Prostate gland (tissue), 2 donors: ENCODE measurements around the gene KCNS1. TPM values are rescaled to one million over a fixed set of nuclear protein-coding genes. Genes with fewer than 3 reads are reported as not detected.

ENCODE experiments used
- DNase-seq: peaks from one replicate; pipeline ENCODE4 v3.0.0-alpha.2; 2019; ENCODE audit warnings: low spot score
- H3K27ac ChIP-seq, 2 donors: fragments of 200-600 bp; sonication (generic); 2 replicates each; pipeline ENCODE4 v1.5.1; 2017 to 2019
- H3K27me3 ChIP-seq: fragments of 200-600 bp; sonication (generic); replicated peaks from 2 replicates; pipeline ENCODE4 v1.5.1; 2019; ENCODE audit not compliant: insufficient read depth
- H3K36me3 ChIP-seq, 2 donors: fragments of 200-600 bp; sonication (generic); 1 replicate in 1 of 2; 2 replicates in 1 of 2; pipeline versions ENCODE4 v1.5.1 to v1.8.1; 2017 to 2019
- H3K4me1 ChIP-seq: fragments of 200-600 bp; sonication (generic); replicated peaks from 2 replicates; pipeline ENCODE4 v1.5.1; 2019
- H3K4me3 ChIP-seq, 2 donors: fragments of 200-600 bp; sonication (generic); 2 replicates each; pipeline ENCODE4 v1.5.1; 2017 to 2019
- H3K9me3 ChIP-seq: fragments of 200-600 bp; sonication (generic); 2 replicates; pipeline ENCODE4 v1.5.1; 2017
- POLR2A ChIP-seq: fragments of 450-650 bp; IDR thresholded peaks from one replicate; pipeline ENCODE4 v1.6.1; 2016; ENCODE audit warnings: antibody characterized with exemption, mild to moderate bottlenecking
- POLR2AphosphoS5 ChIP-seq: sonication (generic); formaldehyde crosslinking; IDR thresholded peaks from one replicate; pipeline ENCODE4 v1.6.1; 2017; ENCODE audit warnings: antibody characterized with exemption
- WGBS: methylation state at CpG from one replicate; pipeline ENCODE4 v1.1.5; 2018; 5-methylcytosine and 5-hydroxymethylcytosine counted together
- intact Hi-C: fragments of 100-400 bp; cut with DNase I; formaldehyde crosslinking; loops from one replicate; pipeline ENCODE4 v1.14.2; 2022
- total RNA-seq, 2 donors: library from RNA; depleted of rRNA; stranded (reverse); fragments of >200 nt; gene quantifications; one replicate each; pipeline ENCODE4 v1.1.0, GENCODE V29; 2016
- TF ChIP-seq, protein P1 (sequence below), 4 experiments: fragments of 200-600 bp in 2 of 4; fragments of 450-650 bp in 2 of 4; sonication (generic) in 2 of 4; IDR thresholded peaks; 1 replicate in 3 of 4; 2 replicates in 1 of 4; pipeline ENCODE4 v1.5.1; 2016 to 2019; ENCODE audit warnings: antibody characterized with exemption in 4 of 4, mild to moderate bottlenecking in 2 of 4, moderate library complexity in 2 of 4

Gene KCNS1
- total RNA-seq, 2 donors from 2014 or later = 0.09 to 4.7 TPM

DNA sequence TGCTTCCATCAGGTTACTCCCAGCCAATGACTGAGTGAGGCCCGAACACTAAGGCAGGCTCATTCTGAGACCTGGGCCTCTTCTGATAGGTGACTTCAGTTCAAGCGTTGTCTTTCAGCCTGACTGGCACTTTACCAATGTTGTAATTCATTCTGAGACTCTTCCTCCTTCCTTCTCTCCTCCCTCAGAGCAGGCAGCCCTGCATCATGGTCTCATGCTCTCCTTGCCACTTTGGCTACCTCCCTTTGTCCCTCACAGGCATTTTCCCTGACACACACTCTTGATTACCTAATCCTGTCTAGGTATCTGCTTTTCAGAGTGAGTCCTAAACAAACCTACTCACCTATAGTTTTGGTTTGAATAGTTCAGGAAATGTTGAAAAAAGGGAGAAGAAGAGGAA, 36.0 kb upstream of the KCNS1 start:
- intact Hi-C loops = no loop called here
- 74% methylated on average over 2 of the region's 2 CpGs for WGBS

DNA sequence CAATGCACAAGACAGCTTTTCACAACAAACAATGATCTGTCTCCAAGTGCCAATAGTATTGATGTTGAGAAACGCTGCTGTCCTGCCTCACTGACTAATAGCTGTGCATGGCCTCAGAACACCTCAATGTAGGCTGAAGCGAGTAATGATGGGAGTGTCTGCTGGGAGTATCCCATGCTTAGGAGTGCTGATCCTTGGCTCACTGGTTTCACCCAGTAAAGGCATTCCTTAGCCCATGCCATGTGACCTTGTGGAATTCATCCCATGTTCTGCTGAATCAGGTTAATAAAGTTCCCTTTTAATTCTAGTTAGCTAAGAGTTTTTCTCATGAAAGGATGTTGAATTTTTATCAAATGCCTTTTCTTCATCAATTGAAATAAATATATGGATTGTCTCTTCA, 27.2 kb upstream of the KCNS1 start:
- WGBS = 54% methylated on average over 2 of the region's 2 CpGs
- Histone ChIP-seq H3K27ac (no peak overlapping the region), H3K4me3 (no peak overlapping the region), H3K27me3 (no peaks in the 10 kb centered on the region), H3K4me1 (no peaks in the 10 kb centered on the region), H3K9me3 (no peaks in the 10 kb centered on the region), H3K36me3 (no peaks in the 10 kb centered on the region)
- intact Hi-C loops = no loop called here
- no peak for DNase-seq
- no peak for TF ChIP-seq POLR2AphosphoS5
- TF ChIP-seq, protein P1, sequence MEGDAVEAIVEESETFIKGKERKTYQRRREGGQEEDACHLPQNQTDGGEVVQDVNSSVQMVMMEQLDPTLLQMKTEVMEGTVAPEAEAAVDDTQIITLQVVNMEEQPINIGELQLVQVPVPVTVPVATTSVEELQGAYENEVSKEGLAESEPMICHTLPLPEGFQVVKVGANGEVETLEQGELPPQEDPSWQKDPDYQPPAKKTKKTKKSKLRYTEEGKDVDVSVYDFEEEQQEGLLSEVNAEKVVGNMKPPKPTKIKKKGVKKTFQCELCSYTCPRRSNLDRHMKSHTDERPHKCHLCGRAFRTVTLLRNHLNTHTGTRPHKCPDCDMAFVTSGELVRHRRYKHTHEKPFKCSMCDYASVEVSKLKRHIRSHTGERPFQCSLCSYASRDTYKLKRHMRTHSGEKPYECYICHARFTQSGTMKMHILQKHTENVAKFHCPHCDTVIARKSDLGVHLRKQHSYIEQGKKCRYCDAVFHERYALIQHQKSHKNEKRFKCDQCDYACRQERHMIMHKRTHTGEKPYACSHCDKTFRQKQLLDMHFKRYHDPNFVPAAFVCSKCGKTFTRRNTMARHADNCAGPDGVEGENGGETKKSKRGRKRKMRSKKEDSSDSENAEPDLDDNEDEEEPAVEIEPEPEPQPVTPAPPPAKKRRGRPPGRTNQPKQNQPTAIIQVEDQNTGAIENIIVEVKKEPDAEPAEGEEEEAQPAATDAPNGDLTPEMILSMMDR (IDR thresholded peaks at IDR 0.05) = no peak
- no peak for TF ChIP-seq POLR2A

More for the DNA sequence above, 36.0 kb upstream of the KCNS1 start:
- TF ChIP-seq POLR2A (no peak), POLR2AphosphoS5 (no peak)
- TF ChIP-seq, protein P1 (IDR thresholded peaks at IDR 0.05) = no peak
- no peaks in the 10 kb centered on the region for H3K36me3 ChIP-seq
- DNase-seq = no peak
- no peaks in the 10 kb centered on the region for H3K27me3 ChIP-seq
- no peak overlapping the region for H3K4me3 ChIP-seq
- H3K4me1 ChIP-seq = no peaks in the 10 kb centered on the region
- no peaks in the 10 kb centered on the region for H3K9me3 ChIP-seq
- H3K27ac ChIP-seq = no peak overlapping the region

DNA sequence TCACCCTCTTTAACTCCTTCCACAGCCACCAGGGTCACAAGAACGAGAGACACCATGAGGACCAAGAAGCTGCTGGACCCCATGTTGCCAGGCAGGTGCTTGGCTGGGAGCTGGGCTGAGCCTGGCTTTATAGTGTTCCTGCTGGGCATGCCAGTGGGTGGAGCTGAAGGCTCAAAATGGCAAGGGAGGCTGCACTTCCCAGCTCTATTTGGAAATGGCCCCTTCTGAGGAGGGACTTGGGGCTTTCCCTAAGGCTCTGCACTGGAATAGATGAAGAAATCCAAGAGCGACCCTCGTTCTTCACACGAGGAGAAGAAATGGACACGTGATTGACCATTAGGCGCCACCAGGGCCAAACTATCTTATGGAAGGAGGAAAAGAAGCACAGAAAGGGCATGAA, 23.4 kb upstream of the KCNS1 start, which contains the start of gene WFDC12:
Gene WFDC12, minus strand, starts transcription at position 101 of the 400 bp plus-strand sequence. Its CDS starts 18 bp downstream, at position 83.
- Histone ChIP-seq H3K4me3 (no peak within 1 kb of the TSS), H3K36me3 (no peaks in the 10 kb centered on the region), H3K4me1 (no peaks in the 10 kb centered on the region), H3K27me3 (no peaks in the 10 kb centered on the region), H3K27ac (no peak within 1 kb of the TSS), H3K9me3 (no peaks in the 10 kb centered on the region)
- intact Hi-C loops = no loop called here
- TF ChIP-seq POLR2A (no peak), POLR2AphosphoS5 (no peak)
- TF ChIP-seq, protein P1 (IDR thresholded peaks at IDR 0.05) = no peak
- WGBS = 83% methylated on average over 6 of the region's 6 CpGs
- no peak for DNase-seq

DNA sequence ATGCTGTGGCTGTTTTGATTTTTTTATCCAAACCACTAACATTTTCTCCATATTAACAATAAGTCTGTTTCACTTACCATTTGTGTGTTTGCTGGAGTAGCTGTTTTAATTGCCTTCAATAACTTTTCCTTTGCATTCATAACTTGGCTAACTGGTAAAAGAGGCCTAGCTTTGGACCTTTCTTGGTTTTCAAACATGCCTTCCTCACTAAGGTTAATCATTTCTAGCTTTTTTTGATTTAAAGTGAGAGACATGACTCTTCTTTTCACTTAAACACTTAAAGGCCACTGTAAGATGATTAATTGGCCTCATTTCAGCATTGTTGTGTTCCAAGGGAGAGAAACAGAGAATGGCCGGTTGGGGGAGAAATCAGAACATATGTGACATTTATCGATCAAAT, 20.5 kb upstream of the KCNS1 start:
- H3K36me3 ChIP-seq = no peaks in the 10 kb centered on the region
- DNase-seq = no peak
- 86% methylated on average over 2 of the region's 2 CpGs for WGBS
- H3K27me3 ChIP-seq = no peaks in the 10 kb centered on the region
- H3K9me3 ChIP-seq = no peaks in the 10 kb centered on the region
- no peaks in the 10 kb centered on the region for H3K4me1 ChIP-seq
- no peak overlapping the region for H3K27ac ChIP-seq
- TF ChIP-seq POLR2AphosphoS5 (no peak), POLR2A (no peak)
- TF ChIP-seq, protein P1 (IDR thresholded peaks at IDR 0.05) = no peak
- intact Hi-C loops = no loop called here
- no peak overlapping the region for H3K4me3 ChIP-seq

DNA sequence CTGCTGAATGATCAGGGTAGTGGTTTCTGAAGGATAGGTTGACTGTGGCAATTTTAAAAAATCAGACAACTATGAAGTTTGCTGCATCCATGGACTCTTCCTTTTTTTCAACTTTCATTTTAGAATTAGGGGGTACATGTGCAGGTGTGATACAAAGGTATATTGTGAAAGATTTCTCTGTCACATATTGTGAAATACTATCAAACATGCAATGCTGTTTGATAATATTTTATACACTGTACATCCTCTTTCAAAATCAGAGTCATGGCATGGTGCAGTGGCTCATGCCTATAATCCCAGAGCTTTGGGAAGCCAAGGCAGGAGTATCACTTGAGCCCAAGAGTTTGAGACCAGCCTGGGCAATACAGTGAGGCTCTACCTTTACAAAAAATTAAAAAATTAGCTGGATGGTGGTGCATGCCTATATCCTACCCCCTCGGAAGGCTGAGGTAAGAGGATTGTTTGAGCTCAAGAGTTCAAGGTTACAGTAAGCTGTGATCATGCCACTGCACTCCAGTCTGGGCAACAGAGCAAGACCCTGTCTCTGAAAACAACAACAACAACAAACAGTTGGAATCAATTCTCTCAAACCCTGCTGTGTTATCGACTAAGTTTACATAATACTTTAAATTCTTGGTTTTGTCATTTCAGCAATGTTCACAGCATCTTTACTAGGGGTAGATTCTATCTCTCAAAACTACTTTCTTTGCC, 18.8 kb upstream of the KCNS1 start:
- TF ChIP-seq, protein P1 (IDR thresholded peaks at IDR 0.05) = no peak
- TF ChIP-seq POLR2A = no peak
- TF ChIP-seq POLR2AphosphoS5 = no peak
- H3K27me3 ChIP-seq = no peaks in the 10 kb centered on the region

More for the DNA sequence above, 18.8 kb upstream of the KCNS1 start:
- WGBS = 92% methylated on average over 2 of the region's 2 CpGs
- intact Hi-C loops = no loop called here
- no peak for DNase-seq
- no peak overlapping the region for H3K4me3 ChIP-seq
- H3K9me3 ChIP-seq = no peaks in the 10 kb centered on the region
- H3K4me1 ChIP-seq = no peaks in the 10 kb centered on the region
- no peak overlapping the region for H3K27ac ChIP-seq
- no peaks in the 10 kb centered on the region for H3K36me3 ChIP-seq
